ENCODE measurements around the gene AGAP2.

AGAP2 gene

GRCh38 chr12:57752668-57753000 lies 14.1 kb upstream of the AGAP2 start:
- no peak for DNase-seq

- DNase-seq: peak; percentile 99
Measured at GRCh38 chr12:57751788-57752667, 13.5 kb upstream of the AGAP2 start, which contains the start of gene CDK4. Gene CDK4 (minus strand): TSS chr12:57752310. CDS start chr12:57751717, 593 bp downstream.

- no peak for DNase-seq
Measured at GRCh38 chr12:57751432-57751787, 12.9 kb upstream of the AGAP2 start.

GRCh38 chr12:57750561-57751431 lies 12.3 kb upstream of the AGAP2 start:
- no peak for DNase-seq

GRCh38 chr12:57749061-57749460 lies 10.5 kb upstream of the AGAP2 start:
- DNase-seq: no peak

- DNase-seq: peak; percentile 30
Measured at GRCh38 chr12:57746025-57746424, 7.5 kb upstream of the AGAP2 start.

- peak; percentile 26 for DNase-seq
Measured at GRCh38 chr12:57745485-57745881, 6.9 kb upstream of the AGAP2 start.

GRCh38 chr12:57744777-57745484 lies 6.4 kb upstream of the AGAP2 start, which contains the start of gene TSPAN31:
Gene TSPAN31 (plus strand): TSS chr12:57745039. CDS start chr12:57745155, 116 bp downstream.
- DNase-seq: peak; percentile 99

GRCh38 chr12:57744194-57744776 lies 5.7 kb upstream of the AGAP2 start:
- DNase-seq: no peak

- no peak for DNase-seq
Measured at GRCh38 chr12:57743769-57744168, 5.2 kb upstream of the AGAP2 start.

- peak; percentile 71 for DNase-seq
Measured at GRCh38 chr12:57741844-57742738, 3.5 kb upstream of the AGAP2 start.

GRCh38 chr12:57741413-57741789 lies 2.9 kb upstream of the AGAP2 start:
- DNase-seq: no peak

- DNase-seq: peak; percentile 37
Measured at GRCh38 chr12:57740656-57741412, 2.3 kb upstream of the AGAP2 start.

- no peak for DNase-seq
Measured at GRCh38 chr12:57739914-57740538, 1.5 kb upstream of the AGAP2 start.

GRCh38 chr12:57739387-57739786 lies 845 bp upstream of the AGAP2 start:
- no peak for DNase-seq

GRCh38 chr12:57737467-57738460 lies 778 bp downstream of the AGAP2 start:
- no peak for DNase-seq

- no peak for DNase-seq
Measured at GRCh38 chr12:57736741-57737466, 1.6 kb downstream of the AGAP2 start.

GRCh38 chr12:57735952-57736740 lies 2.4 kb downstream of the AGAP2 start:
- no peak for DNase-seq
